AG10803 (cell line): ENCODE measurements around the gene PRICKLE2.

ENCODE experiments used
- DNase-seq: peaks from one replicate; pipeline ENCODE4 v3.0.0; 2010; ENCODE audit warnings: low read depth
- H3K4me3 ChIP-seq: 2 replicates; pipeline ENCODE4 v1.5.1; 2011; ENCODE audit warnings: mild to moderate bottlenecking, low read length, control low read depth
- CTCF ChIP-seq: conservative IDR thresholded peaks from 2 replicates; pipeline ENCODE4 v1.5.1; 2011; ENCODE audit warnings: mild to moderate bottlenecking, low read length, control low read depth, inconsistent platforms

Gene PRICKLE2

GRCh38 chr3:64267721-64268604 is 42.7 kb upstream of the PRICKLE2 start:
- peak; percentile 74 for DNase-seq
- peak overlapping the region; percentile 71 for H3K4me3 ChIP-seq
- peak; percentile 1; the same call in 1 of the 2 replicates for TF ChIP-seq CTCF

GRCh38 chr3:64266983-64267382 is 41.7 kb upstream of the PRICKLE2 start:
- no peak for DNase-seq
- H3K4me3 ChIP-seq = peak overlapping the region; percentile 71

GRCh38 chr3:64266065-64266931 is 41.0 kb upstream of the PRICKLE2 start:
- DNase-seq = peak; percentile 97
- H3K4me3 ChIP-seq = peak overlapping the region; percentile 71

More at GRCh38 chr3:64266983-64267382, 41.7 kb upstream of the PRICKLE2 start:
- no peak for TF ChIP-seq CTCF

GRCh38 chr3:64265646-64266045 is 40.4 kb upstream of the PRICKLE2 start:
- no peak for TF ChIP-seq CTCF
- peak overlapping the region; percentile 49 for H3K4me3 ChIP-seq
- no peak for DNase-seq

More at GRCh38 chr3:64266065-64266931, 41.0 kb upstream of the PRICKLE2 start:
- no peak for TF ChIP-seq CTCF

- DNase-seq = no peak
- no peak overlapping the region for H3K4me3 ChIP-seq
Observed at GRCh38 chr3:64264501-64265109, 39.3 kb upstream of the PRICKLE2 start.

More at GRCh38 chr3:64264501-64265109, 39.3 kb upstream of the PRICKLE2 start:
- TF ChIP-seq CTCF = no peak
